Fibroblast of lung (primary cell): ENCODE results near the gene CRB1.

ENCODE experiments used
- EZH2 ChIP-seq: IDR thresholded peaks from 2 replicates; pipeline ENCODE4 v1.5.1; 2012; ENCODE audit warnings: low read length, control low read depth, mild to moderate bottlenecking; ENCODE audit errors: missing control alignments
- TF ChIP-seq, protein P1 (sequence below), 2 donors: IDR thresholded peaks in 1 of 2; conservative IDR thresholded peaks in 1 of 2; 1 replicate in 1 of 2; 2 replicates in 1 of 2; pipeline ENCODE4 v1.5.1; 2011 to 2012; ENCODE audit warnings: low read length in 2 of 2, control low read depth in 1 of 2, inconsistent platforms in 1 of 2, low read depth in 1 of 2, mild to moderate bottlenecking in 1 of 2

DNA sequence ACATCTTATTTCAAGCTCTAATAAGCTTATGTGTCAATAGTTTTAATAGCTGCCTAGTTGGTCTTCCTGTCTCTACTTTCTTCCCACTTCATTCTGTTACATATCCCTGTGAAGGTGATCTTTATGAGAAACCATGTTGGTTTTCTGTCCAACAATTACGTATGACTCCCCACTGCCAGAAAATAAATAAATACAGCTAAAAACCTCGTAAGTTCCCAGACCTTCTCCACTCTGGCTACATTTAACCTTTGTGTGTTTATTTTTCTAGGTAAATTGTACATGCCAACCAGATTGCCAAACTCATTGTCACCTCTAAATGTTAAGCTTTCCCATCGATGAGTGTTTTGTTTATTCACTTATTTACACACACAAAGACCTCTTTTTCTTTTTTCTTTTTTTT is 147.2 kb downstream of the CRB1 start:
- TF ChIP-seq, protein P1, sequence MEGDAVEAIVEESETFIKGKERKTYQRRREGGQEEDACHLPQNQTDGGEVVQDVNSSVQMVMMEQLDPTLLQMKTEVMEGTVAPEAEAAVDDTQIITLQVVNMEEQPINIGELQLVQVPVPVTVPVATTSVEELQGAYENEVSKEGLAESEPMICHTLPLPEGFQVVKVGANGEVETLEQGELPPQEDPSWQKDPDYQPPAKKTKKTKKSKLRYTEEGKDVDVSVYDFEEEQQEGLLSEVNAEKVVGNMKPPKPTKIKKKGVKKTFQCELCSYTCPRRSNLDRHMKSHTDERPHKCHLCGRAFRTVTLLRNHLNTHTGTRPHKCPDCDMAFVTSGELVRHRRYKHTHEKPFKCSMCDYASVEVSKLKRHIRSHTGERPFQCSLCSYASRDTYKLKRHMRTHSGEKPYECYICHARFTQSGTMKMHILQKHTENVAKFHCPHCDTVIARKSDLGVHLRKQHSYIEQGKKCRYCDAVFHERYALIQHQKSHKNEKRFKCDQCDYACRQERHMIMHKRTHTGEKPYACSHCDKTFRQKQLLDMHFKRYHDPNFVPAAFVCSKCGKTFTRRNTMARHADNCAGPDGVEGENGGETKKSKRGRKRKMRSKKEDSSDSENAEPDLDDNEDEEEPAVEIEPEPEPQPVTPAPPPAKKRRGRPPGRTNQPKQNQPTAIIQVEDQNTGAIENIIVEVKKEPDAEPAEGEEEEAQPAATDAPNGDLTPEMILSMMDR (conservative IDR thresholded peaks at IDR 0.05 in 1 of 2, IDR thresholded peaks at IDR 0.05 in 1 of 2; ENCODE audit: low read depth in 1 of 2, low read length in 2 of 2), result no peak
- TF ChIP-seq EZH2, result no peak
